NCI-H748 treated with DMSO at 0.1 percent for 48 hours (cell line): ENCODE data around the gene ANKRD36C.
"Not testable (repeated sequence)": the region's sequence is repeated elsewhere in the genome, so short reads cannot be mapped to it uniquely, and the experiment has no call there.

ENCODE experiments used
- DNase-seq: peaks from one replicate; lab custom pipeline; 2025; lab: John Stamatoyannopoulos, UW

ANKRD36C gene

GRCh38 chr2:95991351-95992094 is at the start of gene ANKRD36C:
ANKRD36C (minus strand) TSS chr2:95991824; CDS start chr2:95991708, 116 bp downstream.
- not testable (repeated sequence) for DNase-seq

GRCh38 chr2:96035554-96035953 is 43.9 kb upstream of the ANKRD36C start:
- not testable (repeated sequence) for DNase-seq

- not testable (repeated sequence) for DNase-seq
Observed at GRCh38 chr2:96034792-96035191, 43.2 kb upstream of the ANKRD36C start, which contains the start of gene GPAT2. GPAT2 (minus strand) TSS chr2:96034916; CDS start chr2:96032359, 2,557 bp downstream.

- DNase-seq, result not testable (repeated sequence)
Observed at GRCh38 chr2:96033997-96034396, 42.4 kb upstream of the ANKRD36C start.

- DNase-seq, result not testable (repeated sequence)
Observed at GRCh38 chr2:96027725-96028325, 36.2 kb upstream of the ANKRD36C start.

GRCh38 chr2:96025755-96026154 is 34.1 kb upstream of the ANKRD36C start:
- not testable (repeated sequence) for DNase-seq

GRCh38 chr2:96025194-96025492 is 33.5 kb upstream of the ANKRD36C start:
- no peak for DNase-seq

- DNase-seq, result no peak
Observed at GRCh38 chr2:96024336-96025193, 32.9 kb upstream of the ANKRD36C start.

- not testable (repeated sequence) for DNase-seq
Observed at GRCh38 chr2:96023701-96024100, 32.1 kb upstream of the ANKRD36C start.

GRCh38 chr2:96022701-96023447 is 31.2 kb upstream of the ANKRD36C start:
- not testable (repeated sequence) for DNase-seq

GRCh38 chr2:96022126-96022525 is 30.5 kb upstream of the ANKRD36C start:
- DNase-seq, result not testable (repeated sequence)

- DNase-seq, result not testable (repeated sequence)
Observed at GRCh38 chr2:96021142-96021541, 29.5 kb upstream of the ANKRD36C start.

GRCh38 chr2:96019909-96020590 is 28.4 kb upstream of the ANKRD36C start:
- not testable (repeated sequence) for DNase-seq

- DNase-seq, result not testable (repeated sequence)
Observed at GRCh38 chr2:96016321-96016720, 24.7 kb upstream of the ANKRD36C start.

GRCh38 chr2:96012792-96013264 is 21.2 kb upstream of the ANKRD36C start:
- DNase-seq, result not testable (repeated sequence)

- DNase-seq, result not testable (repeated sequence)
Observed at GRCh38 chr2:96012086-96012791, 20.6 kb upstream of the ANKRD36C start.

- not testable (repeated sequence) for DNase-seq
Observed at GRCh38 chr2:96011129-96011455, 19.5 kb upstream of the ANKRD36C start.

- DNase-seq, result not testable (repeated sequence)
Observed at GRCh38 chr2:96010320-96011128, 18.9 kb upstream of the ANKRD36C start.

- not testable (repeated sequence) for DNase-seq
Observed at GRCh38 chr2:96009833-96010232, 18.2 kb upstream of the ANKRD36C start.

GRCh38 chr2:96008051-96008450 is 16.4 kb upstream of the ANKRD36C start:
- DNase-seq, result not testable (repeated sequence)
